HG02678 (cell line): ENCODE measurements around the gene SH3YL1.

Source experiments
- ATAC-seq: cut with Tn5 transposase; IDR thresholded peaks from one replicate; pipeline ENCODE4 v1.9.1; 2021; ENCODE audit warnings: mild to moderate bottlenecking, moderate library complexity; ENCODE audit not compliant: unreplicated experiment

Gene SH3YL1

DNA sequence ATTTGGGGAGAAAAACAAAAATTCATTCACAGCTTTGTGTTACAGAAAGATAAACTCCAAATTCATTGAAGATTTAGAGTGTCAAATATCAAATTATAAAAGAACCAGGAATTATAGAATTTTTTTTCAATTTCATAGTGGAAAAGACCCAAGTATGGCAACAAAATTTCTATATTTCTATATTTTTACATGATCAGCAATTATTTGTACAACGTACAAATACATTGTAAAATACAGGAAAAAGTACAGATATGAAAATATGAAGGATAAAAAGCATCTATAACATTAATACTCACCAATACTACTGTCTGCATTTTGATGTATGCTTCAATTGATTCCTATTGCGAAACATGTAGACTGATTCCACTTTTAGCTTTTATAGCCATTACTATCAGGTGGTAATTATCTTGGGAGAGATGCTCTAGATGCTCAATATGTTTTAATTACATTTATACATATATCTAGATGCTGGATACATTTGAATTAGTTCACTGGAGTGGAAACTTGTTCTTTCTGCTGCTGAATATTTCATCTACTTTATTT is 4.0 kb downstream of the SH3YL1 start:
- no peak for ATAC-seq

DNA sequence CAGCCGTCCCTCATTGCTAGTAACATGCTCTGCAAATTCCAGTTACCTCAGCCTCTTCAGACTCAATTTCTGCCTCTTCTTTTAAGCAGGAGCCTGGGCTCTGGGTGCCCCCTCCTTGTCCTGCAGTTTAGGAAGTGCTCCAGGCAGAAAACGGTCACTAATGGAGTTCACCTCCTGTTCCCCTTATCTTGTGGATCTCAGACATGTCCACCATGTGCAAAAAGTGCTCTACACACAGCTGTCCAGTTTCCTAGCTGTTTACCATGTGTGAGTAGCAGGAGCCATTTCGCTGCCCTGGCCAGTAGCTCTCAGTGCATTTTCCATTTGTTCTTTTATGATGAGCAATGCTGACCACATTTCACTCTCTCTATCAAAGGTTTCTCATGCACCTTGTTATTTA is 4.9 kb downstream of the SH3YL1 start:
- ATAC-seq, result no peak

DNA sequence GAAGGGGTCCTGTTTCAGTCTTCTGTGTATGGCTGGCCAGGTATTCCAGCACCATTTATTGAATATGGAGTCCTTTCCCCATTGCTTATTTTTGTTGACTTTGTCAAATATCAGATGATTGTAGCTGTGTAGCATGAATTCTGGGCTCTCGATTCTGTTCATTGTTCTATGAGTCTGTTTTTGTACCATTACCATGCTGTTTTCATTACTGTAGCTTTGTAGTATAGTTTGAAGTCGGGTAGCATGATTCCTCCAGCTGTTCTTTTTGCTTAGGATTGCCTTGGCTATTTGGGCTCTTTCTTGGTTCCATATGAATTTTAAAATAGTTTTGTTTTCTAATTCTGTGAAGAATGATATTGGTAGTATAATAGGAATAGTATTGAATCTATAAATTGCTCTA is 6.0 kb downstream of the SH3YL1 start:
- ATAC-seq, result no peak

DNA sequence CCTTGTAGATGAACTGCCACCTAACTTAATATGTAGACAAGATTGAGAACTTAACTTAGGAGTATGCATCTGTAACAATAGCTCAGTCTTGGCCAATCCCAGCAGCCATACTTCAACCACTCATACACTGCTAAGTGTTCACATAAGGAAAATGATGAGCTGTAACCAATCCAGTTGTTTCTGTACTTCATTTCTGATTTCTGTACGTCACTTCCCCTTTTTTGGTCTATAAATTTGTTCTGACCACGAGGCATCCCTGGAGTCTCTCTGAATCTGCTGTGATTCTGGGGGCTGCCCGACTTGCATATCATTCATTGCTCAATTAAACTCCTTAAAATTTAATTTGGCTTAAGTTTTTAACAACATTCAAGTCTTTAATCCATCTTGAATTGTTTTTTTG is 6.4 kb downstream of the SH3YL1 start:
- no peak for ATAC-seq

DNA sequence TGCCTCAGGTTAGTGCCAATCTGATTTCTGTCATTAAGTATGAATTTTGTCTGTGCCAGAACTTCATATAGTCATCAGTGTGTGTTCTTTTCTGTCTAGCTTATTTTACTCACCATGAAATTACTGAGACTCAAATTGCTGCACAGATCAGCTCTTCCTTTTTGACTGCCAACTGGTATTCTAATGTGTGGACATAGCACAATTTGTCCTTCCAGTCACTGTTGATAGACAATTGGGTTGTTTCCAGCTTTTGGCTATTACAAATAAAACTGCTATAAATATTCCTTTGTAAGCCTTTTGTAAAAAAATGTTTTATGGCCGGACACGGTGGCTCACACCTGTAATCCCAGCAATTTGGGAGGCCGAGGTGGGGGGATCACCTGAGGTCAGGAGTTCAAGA is 7.7 kb downstream of the SH3YL1 start:
- ATAC-seq, result no peak

DNA sequence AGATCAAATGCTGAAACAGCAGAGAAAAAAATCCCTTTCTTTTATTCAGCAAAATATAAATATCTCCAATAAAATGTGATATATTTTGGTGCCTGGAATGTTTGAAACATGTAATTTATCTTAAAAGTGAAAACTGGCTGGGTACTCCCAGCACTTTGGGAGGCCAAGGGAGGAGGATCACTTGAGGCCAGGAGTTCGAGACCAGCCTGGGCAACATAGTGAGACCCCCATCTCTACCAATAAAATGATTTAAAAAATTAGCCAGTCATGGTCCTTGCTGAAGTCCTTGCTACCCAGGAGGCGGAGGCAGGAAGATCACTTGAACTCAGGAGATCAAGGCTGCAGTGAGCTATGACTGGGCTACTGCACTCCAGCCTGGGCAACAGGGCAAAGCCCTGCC is 8.6 kb downstream of the SH3YL1 start:
- no peak for ATAC-seq

DNA sequence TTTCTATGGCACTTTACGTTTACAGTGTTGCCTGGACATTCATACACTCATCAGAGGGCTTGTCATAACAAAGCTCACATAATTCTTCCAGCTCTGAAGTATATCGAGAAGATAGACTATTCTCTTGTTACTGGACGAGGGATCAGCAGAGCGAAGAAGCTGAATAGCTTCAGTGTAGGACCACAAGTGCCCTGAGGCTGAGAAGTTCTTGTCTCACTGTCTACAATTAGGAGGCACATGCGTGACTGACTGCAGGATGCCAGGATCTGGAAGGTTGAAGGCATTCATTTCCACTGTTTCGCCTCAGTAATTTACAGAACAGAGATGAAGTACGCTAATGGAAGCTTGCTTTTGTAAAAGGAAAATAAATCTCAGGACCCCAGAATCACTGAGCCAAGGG is 9.6 kb downstream of the SH3YL1 start:
- no peak for ATAC-seq

DNA sequence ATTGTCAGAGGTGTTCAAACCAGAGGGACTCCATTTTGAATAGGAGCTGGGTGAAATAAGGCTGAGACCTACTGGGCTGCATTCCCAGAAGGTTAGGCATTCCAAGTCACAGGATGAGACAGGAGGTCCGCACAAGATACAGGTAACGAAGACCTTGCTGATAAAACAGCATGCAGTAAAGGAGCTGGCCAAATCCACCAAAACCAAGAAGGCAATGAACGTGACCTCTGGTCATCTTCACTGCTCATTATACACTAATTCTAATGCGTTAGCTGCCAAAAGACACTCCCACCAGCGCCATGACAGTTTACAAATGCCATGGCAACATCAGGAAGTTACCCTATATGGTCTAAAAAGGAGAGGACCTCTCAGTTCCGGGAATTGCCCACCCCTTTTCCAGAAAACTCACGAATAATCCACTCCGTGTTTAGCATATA is 10.6 kb downstream of the SH3YL1 start:
- ATAC-seq, result no peak

DNA sequence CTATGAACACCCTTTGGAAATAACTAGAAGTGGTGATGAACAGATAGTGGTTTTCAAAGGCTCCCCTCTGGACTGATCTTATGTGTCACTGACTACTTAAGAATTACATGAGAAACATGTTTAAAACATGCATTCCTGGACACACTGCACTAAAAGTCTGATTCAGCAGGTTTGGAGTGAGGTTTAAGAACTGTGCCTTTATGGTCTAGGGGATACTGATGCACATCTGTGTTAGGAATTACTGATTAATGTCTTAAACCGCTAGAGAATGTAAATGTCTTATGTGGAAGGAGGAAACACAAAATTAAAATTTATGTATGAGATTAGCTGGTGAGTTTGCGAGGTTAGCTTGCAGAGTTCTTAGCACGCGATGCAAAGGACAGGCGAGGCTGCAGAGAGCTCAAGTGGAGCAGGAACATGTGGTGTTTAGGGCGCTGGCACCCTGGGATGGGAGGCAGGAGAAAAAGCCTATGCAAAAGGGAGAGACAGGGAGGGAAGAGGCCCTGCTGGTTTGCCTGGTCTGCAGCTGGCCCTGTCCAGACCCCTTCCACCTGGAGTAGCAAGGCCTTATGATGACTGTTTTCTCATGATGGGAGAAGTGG is 11.7 kb downstream of the SH3YL1 start:
- no peak for ATAC-seq

DNA sequence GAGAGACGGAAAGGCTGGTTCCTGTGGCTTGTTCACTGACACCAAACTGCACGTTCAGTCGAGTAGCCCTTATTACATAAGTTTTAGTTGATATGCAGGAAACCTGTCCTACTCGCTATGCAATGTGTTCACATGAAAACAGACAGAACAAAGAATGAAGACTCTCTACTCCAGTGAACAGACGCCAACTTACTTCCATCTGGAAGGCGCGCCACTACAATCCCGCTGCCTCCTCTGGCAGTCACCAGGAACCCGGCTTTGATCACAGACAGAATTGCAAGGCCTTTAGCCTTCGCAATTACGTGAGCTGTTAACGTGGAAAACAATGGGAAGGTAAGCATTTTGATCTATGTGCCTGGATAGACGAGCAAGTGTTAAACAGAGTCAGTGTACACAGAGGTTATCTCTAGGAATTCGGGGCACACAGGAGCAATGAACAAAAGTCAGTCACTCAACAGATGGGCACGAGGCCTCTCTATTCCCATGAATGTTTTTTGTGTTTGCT is 14.2 kb downstream of the SH3YL1 start:
- ATAC-seq, result no peak

DNA sequence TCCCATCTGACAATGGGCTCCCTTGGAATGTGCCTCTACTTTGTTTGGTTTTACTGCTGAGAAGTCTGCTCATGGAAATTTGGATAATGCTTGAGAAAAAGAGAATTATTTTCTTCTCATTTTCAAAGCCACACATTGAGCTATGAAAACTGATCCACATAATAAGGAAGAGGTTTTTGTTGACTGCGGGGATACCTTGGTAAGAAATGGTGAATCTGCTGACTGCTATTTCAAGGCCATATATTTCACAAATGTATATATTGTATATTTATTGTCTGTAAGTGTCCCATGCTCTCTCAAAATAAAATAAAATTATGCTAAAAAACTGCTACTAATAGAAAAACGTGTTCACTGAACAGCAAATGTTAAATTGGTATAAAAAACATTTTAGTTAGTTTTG is 15.1 kb downstream of the SH3YL1 start:
- no peak for ATAC-seq

DNA sequence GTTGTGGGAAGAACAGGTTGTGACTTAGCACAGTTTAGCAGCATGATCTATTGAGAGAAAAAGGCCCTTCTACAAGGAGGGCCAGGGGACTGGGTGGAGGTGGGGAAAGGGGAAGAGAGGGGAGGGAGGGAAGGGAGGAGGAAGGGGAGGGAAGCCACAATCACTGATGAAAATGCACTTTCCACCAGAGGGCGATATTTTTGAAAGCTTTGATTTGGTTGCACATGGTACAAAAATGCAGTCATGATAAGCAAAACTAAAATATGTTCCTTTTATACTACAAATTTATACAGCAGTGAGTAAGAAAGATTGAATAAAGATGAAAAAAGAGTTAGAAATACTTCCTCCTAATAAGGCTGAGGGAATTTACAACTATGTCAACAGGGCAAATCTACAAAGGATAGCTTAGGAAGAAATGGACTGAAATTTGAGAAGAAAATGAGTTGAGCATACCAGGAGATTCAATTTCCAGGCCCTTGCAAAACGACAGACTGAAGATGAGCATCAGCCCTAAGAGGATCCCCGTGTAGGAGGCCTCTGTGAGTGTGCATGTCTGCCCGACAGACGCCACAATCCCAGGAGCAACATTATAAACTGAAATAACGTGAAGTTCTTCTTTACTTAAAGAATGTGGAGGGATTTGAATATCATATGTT is 17.2 kb downstream of the SH3YL1 start:
- ATAC-seq, result peak; percentile 65

DNA sequence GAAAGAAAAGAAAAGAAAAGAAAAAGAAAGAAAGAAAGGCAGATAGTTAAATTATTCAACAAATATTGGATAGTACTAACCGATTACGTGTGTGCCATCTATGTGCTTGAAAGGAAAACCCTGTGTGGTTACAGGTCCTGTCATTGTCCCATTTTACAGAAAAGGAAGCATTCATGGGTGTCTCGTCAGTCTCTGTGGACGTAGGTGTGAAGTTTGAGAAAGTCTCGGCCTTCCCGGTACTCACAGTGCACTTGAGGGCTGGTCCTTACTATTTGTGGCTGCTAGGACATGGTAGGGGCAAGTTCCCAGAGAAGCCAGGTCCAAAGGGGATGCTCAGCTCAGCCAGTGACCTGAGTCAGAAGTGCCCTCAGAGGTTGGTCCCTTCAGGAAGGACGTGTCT is 19.3 kb downstream of the SH3YL1 start:
- ATAC-seq, result no peak

DNA sequence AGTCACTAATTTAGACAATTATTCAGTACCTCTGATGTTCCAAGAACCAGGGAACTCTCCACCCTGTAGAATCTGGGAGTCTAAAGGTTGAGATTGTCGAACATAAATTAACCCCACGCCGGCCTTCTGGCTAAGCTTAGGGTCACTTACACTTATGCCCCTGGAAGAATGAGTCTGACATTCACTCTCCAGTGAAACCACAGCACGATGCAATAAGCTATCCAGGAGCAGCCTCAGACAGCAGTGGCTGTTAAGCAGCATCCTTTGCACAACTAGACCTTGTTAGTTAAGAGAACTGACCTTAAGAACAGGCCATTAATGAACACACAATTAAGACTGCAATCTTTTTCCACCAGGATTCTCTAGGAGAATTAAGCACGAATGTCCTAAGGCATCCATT is 25.0 kb downstream of the SH3YL1 start:
- ATAC-seq, result no peak

DNA sequence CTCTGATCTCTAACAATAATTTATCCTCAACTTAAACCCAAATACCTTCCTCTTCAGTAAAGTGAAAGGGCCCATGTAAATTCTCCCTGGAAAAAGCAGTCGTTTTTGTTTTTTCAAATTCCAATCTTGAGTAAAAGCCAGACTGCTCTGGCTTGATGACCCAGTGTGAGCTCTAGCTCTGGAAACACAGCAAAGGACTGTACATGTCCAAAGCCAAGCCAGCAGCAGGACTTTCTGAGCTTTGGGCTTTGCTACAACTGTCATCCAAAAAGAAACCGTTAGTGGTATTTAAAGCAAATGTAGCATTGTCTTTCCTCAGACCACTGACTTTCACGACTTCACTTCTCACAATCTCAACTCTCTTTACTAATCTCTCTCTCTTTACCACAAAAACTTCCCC is 25.4 kb downstream of the SH3YL1 start:
- ATAC-seq, result no peak

DNA sequence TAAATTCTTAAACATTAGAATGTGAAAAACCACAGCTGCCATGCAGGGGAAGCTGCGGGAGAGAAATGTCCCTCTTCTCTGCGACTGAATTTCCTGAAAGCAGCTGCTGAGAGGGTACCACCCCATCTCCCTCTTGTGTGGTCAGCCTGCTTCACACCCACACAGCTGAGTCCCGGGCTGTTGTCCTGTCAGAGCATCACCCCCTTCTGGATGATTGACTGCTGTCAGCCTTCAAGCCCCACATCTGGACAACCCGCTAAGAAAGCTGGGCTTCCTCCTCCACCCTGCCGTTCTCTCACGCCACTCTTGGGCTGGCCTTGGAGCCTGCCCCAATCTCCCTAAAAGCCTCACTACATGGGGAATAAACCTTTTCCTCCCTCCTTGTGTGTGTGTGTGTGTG is 26.0 kb downstream of the SH3YL1 start:
- ATAC-seq, result no peak

DNA sequence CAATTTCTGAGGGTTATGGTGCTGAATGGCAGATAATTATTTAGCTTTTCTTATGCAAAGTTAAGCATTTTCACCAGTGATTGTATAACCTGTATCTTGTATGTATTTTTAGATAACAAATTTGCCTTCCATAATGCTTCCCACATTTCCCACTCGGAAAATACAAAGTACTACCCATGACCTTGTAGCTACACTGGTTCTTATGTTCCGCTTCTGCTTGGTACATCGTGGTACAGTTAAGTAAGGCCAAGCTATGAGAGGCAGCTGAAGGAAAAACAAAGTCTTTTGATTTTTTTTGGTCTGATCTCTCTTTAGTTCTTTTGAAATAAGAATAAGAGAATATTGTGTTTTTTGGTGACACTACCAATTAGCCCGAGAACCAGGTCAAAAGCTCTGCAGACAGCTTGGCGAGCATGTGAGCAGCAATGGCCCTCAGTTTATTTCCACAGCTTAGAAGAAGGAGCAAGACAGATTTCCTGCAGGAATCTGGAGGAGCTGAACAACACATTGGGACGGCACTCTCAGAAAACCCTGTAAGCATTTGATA is 26.8 kb downstream of the SH3YL1 start:
- ATAC-seq, result no peak

DNA sequence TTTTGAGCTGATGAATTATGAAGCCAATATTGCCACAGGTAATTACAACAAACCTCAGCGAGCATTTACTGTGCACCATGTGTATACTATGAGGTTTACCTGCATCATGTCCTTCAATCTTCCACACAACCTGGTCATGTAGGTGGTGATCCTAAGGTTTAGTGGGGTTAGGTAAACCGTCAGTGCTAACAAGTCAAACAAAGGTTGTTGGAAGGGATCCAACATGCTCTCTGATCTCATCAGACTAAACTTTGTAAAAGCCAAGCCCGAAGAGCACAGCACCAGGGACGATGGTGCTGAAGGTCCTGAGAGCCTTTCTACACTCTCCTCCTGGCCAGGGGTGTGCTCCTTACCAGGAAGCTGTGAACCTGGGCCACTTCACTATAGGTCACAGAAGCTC is 29.4 kb downstream of the SH3YL1 start:
- no peak for ATAC-seq

DNA sequence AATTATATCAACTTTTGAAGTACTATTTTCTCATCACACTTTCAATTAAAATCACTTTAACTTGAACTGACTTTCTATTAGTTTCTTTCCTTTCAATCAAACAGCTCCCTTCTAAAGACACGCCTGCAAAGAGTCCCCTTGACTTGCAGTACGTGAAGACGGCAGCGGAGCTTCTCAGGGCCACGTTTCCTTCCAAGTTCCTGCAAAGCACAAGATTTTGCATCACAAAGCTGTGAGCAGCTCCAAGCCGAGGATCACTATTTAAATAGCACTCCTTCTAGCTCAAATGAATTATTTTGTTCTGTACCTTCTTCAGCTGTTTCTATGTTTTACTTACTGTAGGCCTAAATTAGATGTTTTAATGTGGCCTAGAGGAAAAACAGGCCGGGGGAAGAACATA is 30.8 kb downstream of the SH3YL1 start:
- ATAC-seq, result no peak

DNA sequence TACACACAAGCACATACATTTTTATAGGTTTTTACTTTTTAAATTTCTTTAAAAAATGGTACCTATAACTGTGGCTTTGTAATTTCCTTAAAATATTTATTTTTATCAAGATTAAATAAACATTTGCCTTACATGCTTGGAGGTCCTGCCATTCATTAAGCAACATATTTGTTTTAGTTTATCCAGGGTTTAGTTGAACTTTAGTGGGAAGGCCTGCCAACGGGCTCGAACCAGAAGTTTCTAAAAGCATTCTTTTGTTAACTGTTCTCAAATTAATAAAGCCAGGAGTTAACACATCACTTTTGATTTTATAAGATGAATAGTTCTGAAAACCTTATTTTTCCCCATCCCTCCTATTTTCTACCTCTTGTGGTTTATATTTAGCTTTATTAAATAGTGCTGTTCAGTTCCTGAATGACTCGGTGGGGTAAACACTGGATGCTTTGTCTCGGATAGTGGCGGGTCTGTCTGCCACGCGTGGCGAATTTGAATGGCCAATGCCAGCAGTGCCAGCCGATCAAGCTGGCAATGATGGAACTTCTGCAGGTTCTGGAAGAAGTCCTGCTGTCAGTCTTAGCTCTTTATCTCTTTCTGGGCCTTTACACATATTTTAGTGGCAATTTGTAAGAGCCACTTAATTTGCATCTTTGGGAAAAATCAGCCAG is 32.2 kb downstream of the SH3YL1 start:
- ATAC-seq, result no peak

DNA sequence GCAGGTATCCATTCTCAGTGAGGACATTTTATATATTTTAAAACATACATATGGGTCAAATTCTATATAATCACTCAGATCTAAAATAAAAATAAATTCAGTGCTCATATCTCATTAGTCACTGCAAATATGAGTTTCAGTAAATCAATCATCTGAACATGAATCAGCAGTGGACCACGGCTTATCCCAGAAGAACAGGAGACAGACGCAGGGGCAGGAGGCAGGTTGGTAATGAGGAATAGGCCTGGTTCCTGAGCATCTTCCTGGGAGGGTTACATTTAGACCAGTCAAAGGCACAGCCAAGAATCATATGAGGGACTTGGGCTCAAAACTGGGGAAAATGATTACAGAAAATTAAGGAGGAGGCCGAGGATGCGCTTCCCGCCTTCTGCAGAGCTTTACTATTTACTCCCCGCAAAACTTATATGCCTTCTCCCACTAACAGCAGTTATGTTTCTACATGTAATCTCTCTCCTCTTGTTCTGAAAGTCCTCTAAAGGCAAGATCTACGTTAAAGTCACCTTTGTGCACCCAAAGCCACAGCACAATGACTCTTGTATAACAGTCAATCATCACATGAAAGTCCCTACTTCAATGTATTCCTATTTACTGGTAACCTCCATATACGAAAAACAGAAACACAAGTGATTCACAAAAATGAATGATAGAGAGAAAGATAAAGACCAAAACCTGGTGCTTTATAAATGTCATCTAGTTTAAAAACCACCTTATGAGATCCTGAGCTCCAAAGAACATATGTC is 35.1 kb downstream of the SH3YL1 start:
- no peak for ATAC-seq
